Measurements from ENCODE around the gene ETNK2. TPM values are rescaled to one million over a fixed set of nuclear protein-coding genes. Genes with fewer than 3 reads are reported as not detected.

ETNK2 gene
- polyA plus RNA-seq, 2 of the 4 experiments (the other 2 are of a cell fraction) = 3.4 to 5.2 TPM

- peaks cover 7% of the 10 kb centered on the region for H3K9me3 ChIP-seq
- TF ChIP-seq JUN (IDR thresholded peaks at IDR 0.05) (no peak), HEYL (CRISPR knock-in tag; IDR thresholded peaks at IDR 0.05) (no peak), ZNF302 (CRISPR knock-in tag; IDR thresholded peaks at IDR 0.05) (no peak), HOXB13 (CRISPR knock-in tag; IDR thresholded peaks at IDR 0.05; ENCODE audit: low read depth) (no peak), POLR2AphosphoS2 (conservative IDR thresholded peaks at IDR 0.05; ENCODE audit: low read length) (no peak), CBX8 (IDR thresholded peaks at IDR 0.05) (no peak), KDM5A (IDR thresholded peaks at IDR 0.05) (no peak), KDM1A (IDR thresholded peaks at IDR 0.05; ENCODE audit: low read depth) (no peak), EHF (CRISPR knock-in tag; IDR thresholded peaks at IDR 0.05) (no peak), EP300 (IDR thresholded peaks at IDR 0.05) (no peak), NPAS2 (CRISPR knock-in tag; IDR thresholded peaks at IDR 0.05; ENCODE audit: borderline replicate concordance) (no peak), SMC3 (IDR thresholded peaks at IDR 0.05) (no peak), E2F6 (IDR thresholded peaks at IDR 0.05; ENCODE audit: borderline replicate concordance, low read depth) (no peak), FOXS1 (CRISPR knock-in tag; IDR thresholded peaks at IDR 0.05) (no peak), BHLHE40 (IDR thresholded peaks at IDR 0.05; ENCODE audit: low read depth, low read length) (no peak)
- TF ChIP-seq, protein P1, sequence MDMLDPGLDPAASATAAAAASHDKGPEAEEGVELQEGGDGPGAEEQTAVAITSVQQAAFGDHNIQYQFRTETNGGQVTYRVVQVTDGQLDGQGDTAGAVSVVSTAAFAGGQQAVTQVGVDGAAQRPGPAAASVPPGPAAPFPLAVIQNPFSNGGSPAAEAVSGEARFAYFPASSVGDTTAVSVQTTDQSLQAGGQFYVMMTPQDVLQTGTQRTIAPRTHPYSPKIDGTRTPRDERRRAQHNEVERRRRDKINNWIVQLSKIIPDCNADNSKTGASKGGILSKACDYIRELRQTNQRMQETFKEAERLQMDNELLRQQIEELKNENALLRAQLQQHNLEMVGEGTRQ (IDR thresholded peaks at IDR 0.05) = no peak
- TF ChIP-seq, protein P2, sequence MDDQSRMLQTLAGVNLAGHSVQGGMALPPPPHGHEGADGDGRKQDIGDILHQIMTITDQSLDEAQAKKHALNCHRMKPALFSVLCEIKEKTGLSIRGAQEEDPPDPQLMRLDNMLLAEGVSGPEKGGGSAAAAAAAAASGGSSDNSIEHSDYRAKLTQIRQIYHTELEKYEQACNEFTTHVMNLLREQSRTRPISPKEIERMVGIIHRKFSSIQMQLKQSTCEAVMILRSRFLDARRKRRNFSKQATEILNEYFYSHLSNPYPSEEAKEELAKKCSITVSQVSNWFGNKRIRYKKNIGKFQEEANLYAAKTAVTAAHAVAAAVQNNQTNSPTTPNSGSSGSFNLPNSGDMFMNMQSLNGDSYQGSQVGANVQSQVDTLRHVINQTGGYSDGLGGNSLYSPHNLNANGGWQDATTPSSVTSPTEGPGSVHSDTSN (IDR thresholded peaks at IDR 0.05) = no peak
- H3K27ac ChIP-seq = no peak overlapping the region
- no peak for ATAC-seq
- H3K4me3 ChIP-seq = no peak overlapping the region
- ChIA-PET CTCF (interaction anchor here (0.8 to 16.3 kb wide), 5 partner anchors 13 to 328 kb away, joined by 3 to 314 read pairs (median 34); no protein-coding TSS in a partner anchor), POLR2A (no interaction called here)
- DNase-seq (ENCODE audit: low read depth in 1 of 2, low spot score in 1 of 2) = no peak
- no peak overlapping the region for H3K4me2 ChIP-seq
- WGBS (ENCODE audit: missing lambda C conversion rate) = 27% methylated on average over 3 of the region's 3 CpGs
- peaks cover 5% of the 10 kb centered on the region; the same call in 2 of the 3 replicates for H3K4me1 ChIP-seq
- no peak for FAIRE-seq
These were observed 23.1 kb upstream of the ETNK2 start for GRCh38 chr1:204174958-204175357.

- TF ChIP-seq, protein P3, sequence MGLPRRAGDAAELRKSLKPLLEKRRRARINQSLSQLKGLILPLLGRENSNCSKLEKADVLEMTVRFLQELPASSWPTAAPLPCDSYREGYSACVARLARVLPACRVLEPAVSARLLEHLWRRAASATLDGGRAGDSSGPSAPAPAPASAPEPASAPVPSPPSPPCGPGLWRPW (IDR thresholded peaks at IDR 0.05) = no peak
- TF ChIP-seq HOXB5 (CRISPR knock-in tag; IDR thresholded peaks at IDR 0.05) (no peak), HOXA7 (CRISPR knock-in tag; IDR thresholded peaks at IDR 0.05) (no peak), EP300 (IDR thresholded peaks at IDR 0.05) (no peak), EHMT2 (IDR thresholded peaks at IDR 0.05; ENCODE audit: low read depth) (no peak), CEBPB (IDR thresholded peaks at IDR 0.05) (no peak), NPAS2 (CRISPR knock-in tag; IDR thresholded peaks at IDR 0.05; ENCODE audit: borderline replicate concordance) (no peak), CBX8 (IDR thresholded peaks at IDR 0.05) (no peak), NFE2L2 (conservative IDR thresholded peaks at IDR 0.05; ENCODE audit: low read length) (no peak), RAD21 (conservative IDR thresholded peaks at IDR 0.05 in 1 of 2, IDR thresholded peaks at IDR 0.05 in 1 of 2) (no peak), HMGXB4 (CRISPR knock-in tag; IDR thresholded peaks at IDR 0.05; ENCODE audit: borderline replicate concordance) (no peak), CHD2 (IDR thresholded peaks at IDR 0.05; ENCODE audit: low read length, partially characterized antibody) (no peak), POLR2AphosphoS2 (conservative IDR thresholded peaks at IDR 0.05; ENCODE audit: low read length) (no peak), HOXB13 (CRISPR knock-in tag; IDR thresholded peaks at IDR 0.05; ENCODE audit: low read depth) (no peak)
- TF ChIP-seq, protein P2 (IDR thresholded peaks at IDR 0.05) = no peak
- no peak overlapping the region for H3K4me2 ChIP-seq
- H3K4me1 ChIP-seq = peaks cover 5% of the 10 kb centered on the region; the same call in 2 of the 3 replicates
- no peak overlapping the region for H3K4me3 ChIP-seq
- FAIRE-seq (no peak), DNase-seq (ENCODE audit: low read depth in 1 of 2, low spot score in 1 of 2) (no peak), ATAC-seq (no peak)
- peaks cover 20% of the 10 kb centered on the region for H3K9me3 ChIP-seq
- ChIA-PET CTCF (interaction anchor here (0.5 to 16.3 kb wide), 7 partner anchors 11 to 331 kb away, joined by 3 to 314 read pairs (median 6); no protein-coding TSS in a partner anchor), POLR2A (no interaction called here)
- WGBS (ENCODE audit: missing lambda C conversion rate) = 91% methylated on average over 2 of the region's 2 CpGs
- H3K27ac ChIP-seq = 0 out of 6 replicates have a peak overlapping the region, but pooled peaks of 1 of the 2 experiments have one; percentile 4
These were observed 20.7 kb upstream of the ETNK2 start for GRCh38 chr1:204172404-204173029.

All from A549 (cell line).